ENCODE measurements around the gene LMNA.
"Not testable (repeated sequence)": the region's sequence is repeated elsewhere in the genome, so short reads cannot be mapped to it uniquely, and the experiment has no call there.

Gene LMNA

DNA sequence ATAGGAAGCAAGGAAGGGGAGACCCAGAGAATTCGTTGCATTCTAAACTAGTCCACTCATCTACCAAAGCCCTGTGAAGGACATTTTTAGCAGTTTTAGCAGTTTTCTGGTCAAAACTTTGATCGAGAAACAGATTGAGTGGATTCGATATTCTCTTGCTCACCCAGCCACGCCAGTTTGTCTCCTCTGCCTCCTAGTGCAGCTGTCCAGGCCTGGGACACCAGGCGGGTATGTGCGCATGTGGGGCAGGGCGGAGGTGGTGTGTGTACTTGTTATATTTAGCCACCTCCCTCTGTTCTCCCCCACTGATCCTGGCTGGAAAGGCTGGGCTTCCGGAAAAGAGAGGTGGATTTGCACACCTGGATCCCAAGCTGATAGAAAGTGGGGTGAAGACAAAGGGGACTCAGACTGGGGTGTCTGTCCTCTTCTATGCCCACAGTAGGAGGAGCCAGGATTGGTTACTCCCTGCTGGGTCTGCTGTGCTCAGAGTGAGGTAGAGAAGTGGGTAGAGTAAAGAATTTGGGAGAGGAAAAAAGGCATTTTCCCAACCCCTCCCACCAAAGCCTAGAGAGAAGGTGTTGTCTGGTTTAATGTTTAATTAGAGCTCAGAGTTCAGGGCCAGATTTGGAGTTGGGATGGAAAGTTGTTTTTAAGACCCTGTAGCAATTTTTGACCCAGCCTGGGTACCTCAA lies 3.8 kb downstream of the LMNA start:
- H3K27me3 ChIP-seq (ENCODE audit: low read depth, low read length), result no peaks in the 10 kb centered on the region
- H3K27ac ChIP-seq (ENCODE audit: low read length), result peak overlapping the region; percentile 67
- H3K4me1 ChIP-seq (ENCODE audit: control insufficient read depth in 1 of 2, insufficient read depth in 2 of 2, low read length in 2 of 2), result peaks cover 34 to 53% of the 10 kb centered on the region in 2 donors

DNA sequence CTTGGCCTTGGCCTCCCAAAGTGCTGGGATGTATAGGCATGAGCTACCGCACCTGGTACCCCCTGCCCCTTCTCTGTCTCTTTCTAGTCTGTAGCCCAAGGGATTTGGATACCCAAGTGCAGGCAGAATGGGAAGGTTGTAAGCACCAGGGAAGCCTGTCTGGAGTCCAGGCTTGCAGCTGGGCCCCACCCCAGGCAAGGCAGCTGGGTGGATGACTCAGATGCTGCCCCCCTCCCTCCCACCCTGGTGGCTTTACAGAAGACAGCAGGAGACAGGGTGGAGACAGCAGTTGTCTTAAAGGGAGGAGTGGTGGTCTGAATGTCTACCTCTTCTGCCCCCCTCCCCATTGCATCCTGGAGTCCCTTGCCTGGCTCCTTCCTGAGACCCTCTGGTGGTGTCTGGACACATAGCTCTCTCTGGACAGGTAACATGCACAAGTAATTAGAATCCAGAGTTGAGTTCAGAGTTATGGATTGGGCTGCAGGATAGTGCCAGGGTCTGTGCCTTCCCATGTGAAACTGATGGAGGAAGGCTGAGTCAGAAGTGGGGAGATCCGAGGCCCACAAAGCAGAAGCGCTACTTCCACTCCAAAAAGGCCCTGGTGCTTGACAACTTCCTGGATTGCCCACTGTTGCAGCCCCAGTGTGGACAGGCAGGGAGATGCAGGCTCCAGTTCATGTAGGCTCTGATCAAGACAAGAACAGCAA lies 5.1 kb downstream of the LMNA start:
- Histone ChIP-seq H3K4me3 (ENCODE audit: low read depth in 1 of 2, low read length in 2 of 2) (peak overlapping the region; percentile 55 to 92), H3K27me3 (ENCODE audit: low read depth, low read length) (no peaks in the 10 kb centered on the region), H3K27ac (ENCODE audit: low read length) (peak overlapping the region; percentile 67), H3K9me3 (ENCODE audit: control insufficient read depth in 1 of 2, low read length in 2 of 2) (no peaks in the 10 kb centered on the region), H3K36me3 (ENCODE audit: control insufficient read depth in 1 of 2, insufficient read depth in 2 of 2, low read length in 2 of 2) (peaks cover 5 to 35% of the 10 kb centered on the region in 2 donors), H3K4me1 (ENCODE audit: control insufficient read depth in 1 of 2, insufficient read depth in 2 of 2, low read length in 2 of 2) (peaks cover 38 to 60% of the 10 kb centered on the region in 2 donors)

More for the DNA sequence above, 3.8 kb downstream of the LMNA start:
- no peaks in the 10 kb centered on the region for H3K9me3 ChIP-seq (ENCODE audit: control insufficient read depth in 1 of 2, low read length in 2 of 2)
- H3K4me3 ChIP-seq (ENCODE audit: low read depth in 1 of 2, low read length in 2 of 2), result peak overlapping the region; percentile 79 to 92
- H3K36me3 ChIP-seq (ENCODE audit: control insufficient read depth in 1 of 2, insufficient read depth in 2 of 2, low read length in 2 of 2), result peaks cover 5 to 33% of the 10 kb centered on the region in 2 donors

DNA sequence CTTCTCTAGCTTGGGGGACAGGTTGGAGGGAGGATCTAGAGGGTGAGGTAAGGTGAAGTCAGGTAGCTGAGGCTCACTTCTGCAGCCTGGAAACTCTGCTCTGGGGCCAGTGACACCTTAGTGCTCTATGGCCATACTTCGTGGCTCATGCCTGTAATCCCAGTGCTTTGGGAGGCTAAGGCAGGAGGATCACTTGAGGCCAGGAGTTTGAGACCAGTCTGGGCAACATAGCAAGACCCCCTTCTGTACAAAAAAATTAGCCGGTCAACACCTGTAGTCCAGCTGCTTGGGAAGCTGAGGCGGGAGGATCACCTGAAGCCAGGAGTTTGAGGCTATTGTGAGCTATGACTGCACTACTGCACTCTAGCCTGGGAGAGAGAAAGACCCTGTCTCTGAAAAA lies 5.8 kb downstream of the LMNA start:
- Histone ChIP-seq H3K27ac (ENCODE audit: low read length) (peak overlapping the region; percentile 67), H3K4me3 (ENCODE audit: low read depth in 1 of 2, low read length in 2 of 2) (peak overlapping the region; percentile 55 to 92), H3K4me1 (ENCODE audit: control insufficient read depth in 1 of 2, insufficient read depth in 2 of 2, low read length in 2 of 2) (peaks cover 42 to 66% of the 10 kb centered on the region in 2 donors), H3K36me3 (ENCODE audit: control insufficient read depth in 1 of 2, insufficient read depth in 2 of 2, low read length in 2 of 2) (peaks cover 5 to 29% of the 10 kb centered on the region in 2 donors), H3K27me3 (ENCODE audit: low read depth, low read length) (no peaks in the 10 kb centered on the region), H3K9me3 (ENCODE audit: control insufficient read depth in 1 of 2, low read length in 2 of 2) (no peaks in the 10 kb centered on the region)

DNA sequence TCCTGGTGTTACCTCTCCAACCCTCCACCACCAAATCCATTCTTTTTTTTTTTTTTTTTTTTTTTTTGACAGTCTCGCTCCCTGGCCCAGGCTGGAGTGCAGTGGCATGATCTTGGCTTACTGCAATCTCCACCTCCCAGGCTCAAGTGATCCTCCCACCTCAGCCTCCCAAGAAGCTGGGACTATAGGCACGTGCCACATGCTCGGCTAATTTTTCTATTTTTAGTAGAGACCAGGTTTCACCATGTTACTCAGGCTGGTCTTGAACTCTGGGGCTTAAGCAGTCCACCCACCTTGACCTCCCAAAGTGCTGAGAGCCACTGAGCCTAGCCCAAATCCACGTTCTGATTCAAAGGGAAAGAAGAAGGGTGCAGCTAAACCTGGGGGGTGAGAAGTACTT lies 6.5 kb downstream of the LMNA start:
- not testable (repeated sequence) for H3K9me3 ChIP-seq (ENCODE audit: control insufficient read depth in 1 of 2, low read length in 2 of 2); H3K27me3 ChIP-seq (ENCODE audit: low read depth, low read length)
- Histone ChIP-seq H3K4me3 (ENCODE audit: low read depth in 1 of 2, low read length in 2 of 2) (peak overlapping the region; percentile 55 to 92), H3K27ac (ENCODE audit: low read length) (peak overlapping the region; percentile 99), H3K4me1 (ENCODE audit: control insufficient read depth in 1 of 2, insufficient read depth in 2 of 2, low read length in 2 of 2) (peaks cover 42 to 71% of the 10 kb centered on the region in 2 donors), H3K36me3 (ENCODE audit: control insufficient read depth in 1 of 2, insufficient read depth in 2 of 2, low read length in 2 of 2) (peaks cover 5 to 25% of the 10 kb centered on the region in 2 donors)

DNA sequence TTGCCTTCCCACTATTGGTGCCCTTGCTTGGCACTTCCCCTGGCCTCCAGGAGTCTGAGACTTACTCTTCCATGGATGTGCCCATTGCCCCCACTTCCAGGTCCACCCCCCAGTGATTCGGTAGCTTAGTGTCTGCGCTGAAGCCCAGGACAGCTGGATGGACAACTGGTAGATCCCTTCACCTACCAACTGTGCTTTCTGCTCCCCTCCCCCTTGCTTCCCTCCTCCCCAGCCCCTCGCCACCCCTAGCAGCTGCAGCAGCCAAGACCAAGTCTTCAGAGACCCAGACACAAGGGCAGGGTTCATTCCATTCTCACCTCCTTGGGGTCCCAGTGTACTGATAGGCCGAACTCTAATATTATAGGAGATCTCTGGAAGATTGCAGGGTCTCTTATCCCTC lies 6.9 kb downstream of the LMNA start:
- Histone ChIP-seq H3K4me1 (ENCODE audit: control insufficient read depth in 1 of 2, insufficient read depth in 2 of 2, low read length in 2 of 2) (peaks cover 42 to 76% of the 10 kb centered on the region in 2 donors), H3K9me3 (ENCODE audit: control insufficient read depth in 1 of 2, low read length in 2 of 2) (no peaks in the 10 kb centered on the region), H3K27me3 (ENCODE audit: low read depth, low read length) (no peaks in the 10 kb centered on the region), H3K4me3 (ENCODE audit: low read depth in 1 of 2, low read length in 2 of 2) (peak overlapping the region; percentile 55 to 92), H3K36me3 (ENCODE audit: control insufficient read depth in 1 of 2, insufficient read depth in 2 of 2, low read length in 2 of 2) (peaks cover 5 to 25% of the 10 kb centered on the region in 2 donors), H3K27ac (ENCODE audit: low read length) (peak overlapping the region; percentile 99)

DNA sequence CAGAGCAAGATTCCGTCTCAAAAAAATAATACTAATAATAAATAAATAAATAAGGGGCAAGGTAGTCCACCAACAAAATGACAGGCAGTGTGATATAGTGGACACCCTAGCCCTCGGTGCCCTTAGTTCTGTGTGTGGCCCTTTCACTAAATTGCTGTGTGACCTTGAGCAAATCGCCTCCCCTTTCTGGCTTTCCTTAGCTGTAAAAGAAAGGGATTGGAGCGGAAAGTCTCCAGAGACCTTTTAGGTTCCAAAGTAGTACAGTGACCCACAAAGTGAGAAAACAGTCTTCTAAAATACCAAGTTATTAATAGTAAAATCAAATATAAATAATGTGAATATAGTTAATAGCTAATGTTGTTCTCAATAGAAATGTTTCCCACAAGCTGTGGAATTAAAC lies 7.6 kb downstream of the LMNA start:
- Histone ChIP-seq H3K27ac (ENCODE audit: low read length) (peak overlapping the region; percentile 99), H3K4me3 (ENCODE audit: low read depth in 1 of 2, low read length in 2 of 2) (peak overlapping the region; percentile 65 to 92), H3K36me3 (ENCODE audit: control insufficient read depth in 1 of 2, insufficient read depth in 2 of 2, low read length in 2 of 2) (peaks cover 5 to 32% of the 10 kb centered on the region in 2 donors), H3K4me1 (ENCODE audit: control insufficient read depth in 1 of 2, insufficient read depth in 2 of 2, low read length in 2 of 2) (peaks cover 42 to 82% of the 10 kb centered on the region in 2 donors), H3K9me3 (ENCODE audit: control insufficient read depth in 1 of 2, low read length in 2 of 2) (no peaks in the 10 kb centered on the region), H3K27me3 (ENCODE audit: low read depth, low read length) (no peaks in the 10 kb centered on the region)

DNA sequence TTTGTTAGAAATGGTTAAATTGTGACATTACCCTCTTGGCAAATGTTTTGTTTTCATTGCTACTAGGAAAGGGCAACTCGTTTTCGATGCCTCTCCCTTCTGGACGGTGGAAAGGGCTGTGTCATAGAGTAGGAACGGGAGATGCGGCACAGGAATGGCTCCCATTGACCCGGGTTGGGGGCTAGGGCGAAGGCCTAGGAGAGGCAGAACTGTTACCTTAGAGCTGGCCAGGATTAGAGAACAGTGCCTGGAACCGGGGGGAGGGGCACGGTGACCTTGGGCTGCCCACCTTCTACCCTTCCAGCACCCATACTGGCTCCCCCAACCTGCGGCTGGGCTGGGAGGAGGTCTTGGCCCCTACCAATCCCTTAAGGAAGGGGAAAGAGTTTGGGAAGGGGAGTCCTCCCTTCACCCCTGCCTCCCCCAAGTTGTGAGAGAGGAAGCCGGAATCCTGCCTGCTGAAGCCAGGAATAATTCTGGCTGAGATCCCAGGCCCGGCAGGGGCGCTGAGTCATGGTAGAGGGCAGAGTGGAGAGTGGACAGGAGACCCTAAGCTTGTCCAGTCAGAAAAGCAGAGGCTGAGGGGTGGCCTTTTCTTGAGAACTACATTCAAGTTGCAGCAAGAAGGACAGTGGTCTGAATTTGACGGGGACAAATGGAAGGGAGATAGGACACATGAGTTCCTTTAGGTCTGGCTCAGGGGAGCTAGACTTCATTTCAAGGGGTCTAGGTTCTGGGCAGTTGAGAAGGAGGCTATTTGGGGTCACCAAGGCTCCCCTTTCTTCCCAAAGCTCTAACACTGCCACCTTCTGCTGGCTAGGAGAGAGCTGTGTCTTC lies 8.2 kb downstream of the LMNA start:
- Histone ChIP-seq H3K36me3 (ENCODE audit: control insufficient read depth in 1 of 2, insufficient read depth in 2 of 2, low read length in 2 of 2) (peaks cover 5 to 32% of the 10 kb centered on the region in 2 donors), H3K4me3 (ENCODE audit: low read depth in 1 of 2, low read length in 2 of 2) (peak overlapping the region; percentile 61 to 65), H3K27ac (ENCODE audit: low read length) (peak overlapping the region; percentile 99), H3K27me3 (ENCODE audit: low read depth, low read length) (no peaks in the 10 kb centered on the region), H3K9me3 (ENCODE audit: control insufficient read depth in 1 of 2, low read length in 2 of 2) (no peaks in the 10 kb centered on the region), H3K4me1 (ENCODE audit: control insufficient read depth in 1 of 2, insufficient read depth in 2 of 2, low read length in 2 of 2) (peaks cover 43 to 89% of the 10 kb centered on the region in 2 donors)

DNA sequence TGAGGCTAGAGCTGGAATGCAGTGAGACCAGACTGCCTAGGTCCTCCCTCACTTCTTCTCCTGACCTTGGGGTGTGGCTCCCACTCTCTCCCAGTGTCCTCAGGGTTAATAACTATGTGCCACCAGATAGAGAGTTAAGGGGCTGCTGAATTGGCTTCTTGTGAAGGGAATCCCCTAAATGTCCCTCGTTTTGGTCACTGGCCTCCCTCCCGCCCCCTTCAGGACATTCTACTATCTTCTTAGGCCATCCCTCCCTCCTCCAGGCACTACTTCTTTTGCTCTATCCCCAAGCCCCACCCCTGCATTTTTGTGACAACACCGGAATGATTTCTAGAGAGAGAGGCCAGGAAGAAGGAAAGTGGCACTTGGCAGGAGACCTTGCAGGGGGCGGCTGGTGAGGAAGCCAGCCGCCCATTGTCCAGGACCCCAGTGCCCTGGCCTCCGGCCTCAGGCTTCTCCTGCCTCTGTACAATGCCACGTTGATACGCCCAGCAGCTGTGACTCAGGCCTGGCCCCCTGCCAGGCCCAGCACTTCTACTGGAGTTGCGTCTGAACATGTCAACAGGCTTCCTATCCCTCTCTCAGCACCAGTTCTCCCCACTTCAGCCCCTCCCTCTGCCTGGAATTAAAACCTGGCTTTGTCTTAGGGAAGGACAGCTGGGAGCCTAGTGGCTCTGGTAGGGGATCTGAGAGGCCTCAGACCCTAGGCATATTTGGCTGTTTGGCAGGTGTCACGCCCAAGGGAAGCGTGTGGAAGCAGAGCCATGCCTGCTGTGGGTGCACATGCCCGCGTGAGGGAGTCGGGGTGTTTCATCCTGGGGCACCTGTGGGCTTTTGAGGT lies 9.1 kb downstream of the LMNA start:
- Histone ChIP-seq H3K27ac (ENCODE audit: low read length) (peak overlapping the region; percentile 99), H3K27me3 (ENCODE audit: low read depth, low read length) (no peaks in the 10 kb centered on the region), H3K4me3 (ENCODE audit: low read depth in 1 of 2, low read length in 2 of 2) (peak overlapping the region; percentile 61 to 65), H3K9me3 (ENCODE audit: control insufficient read depth in 1 of 2, low read length in 2 of 2) (no peaks in the 10 kb centered on the region), H3K36me3 (ENCODE audit: control insufficient read depth in 1 of 2, insufficient read depth in 2 of 2, low read length in 2 of 2) (peaks cover 10 to 24% of the 10 kb centered on the region in 2 donors), H3K4me1 (ENCODE audit: control insufficient read depth in 1 of 2, insufficient read depth in 2 of 2, low read length in 2 of 2) (peaks cover 52 to 90% of the 10 kb centered on the region in 2 donors)

DNA sequence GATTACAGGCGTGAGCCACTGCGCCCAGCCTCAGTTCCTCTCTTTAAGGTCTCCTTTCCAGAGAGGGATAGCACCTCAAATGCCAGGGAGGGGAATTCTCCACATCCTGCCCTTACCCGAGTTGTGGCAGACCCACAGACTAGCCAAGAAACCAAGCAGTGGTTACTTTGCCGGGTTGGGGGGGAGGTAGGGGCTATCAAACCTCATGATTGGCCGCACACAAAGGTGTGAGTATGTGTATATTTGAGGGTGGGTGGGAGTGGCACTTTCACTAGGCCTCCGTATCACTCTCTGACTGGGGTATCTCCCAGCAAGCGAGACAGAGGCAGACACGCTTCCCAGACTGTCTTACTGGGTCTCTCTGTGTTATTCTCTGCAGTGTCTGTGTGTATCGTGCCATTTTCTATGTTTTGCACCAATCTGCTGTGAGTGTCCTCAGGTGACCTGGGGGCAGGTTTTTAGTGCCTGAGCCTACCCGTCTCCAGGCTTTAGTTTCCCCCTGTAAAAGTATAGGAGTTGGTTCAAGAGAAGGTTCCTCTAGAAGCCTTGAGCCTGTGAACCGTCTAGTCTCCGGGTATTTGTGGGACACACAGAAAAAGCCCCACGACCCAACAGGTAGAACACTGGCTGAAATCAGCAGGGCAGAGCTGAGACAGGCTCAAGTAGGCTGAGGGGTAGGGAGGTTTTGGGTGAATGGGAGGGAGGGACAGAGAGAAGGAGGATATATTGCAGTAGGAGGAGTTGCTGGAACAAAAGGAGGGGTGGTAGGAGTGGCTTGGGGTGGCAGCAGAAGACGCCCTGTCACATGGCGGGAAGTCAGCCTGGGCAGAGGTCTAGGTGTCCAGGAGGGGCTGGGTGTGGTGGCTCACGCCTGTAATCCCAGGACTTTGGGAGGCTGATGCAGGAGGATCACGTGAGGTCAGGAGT lies 10.3 kb downstream of the LMNA start:
- Histone ChIP-seq H3K27ac (ENCODE audit: low read length) (peak overlapping the region; percentile 99), H3K4me1 (ENCODE audit: control insufficient read depth in 1 of 2, insufficient read depth in 2 of 2, low read length in 2 of 2) (peaks cover 62 to 91% of the 10 kb centered on the region in 2 donors), H3K4me3 (ENCODE audit: low read depth in 1 of 2, low read length in 2 of 2) (peak overlapping the region; percentile 34 to 36), H3K27me3 (ENCODE audit: low read depth, low read length) (no peaks in the 10 kb centered on the region), H3K9me3 (ENCODE audit: control insufficient read depth in 1 of 2, low read length in 2 of 2) (no peaks in the 10 kb centered on the region), H3K36me3 (ENCODE audit: control insufficient read depth in 1 of 2, insufficient read depth in 2 of 2, low read length in 2 of 2) (peaks cover 10 to 30% of the 10 kb centered on the region in 2 donors)

DNA sequence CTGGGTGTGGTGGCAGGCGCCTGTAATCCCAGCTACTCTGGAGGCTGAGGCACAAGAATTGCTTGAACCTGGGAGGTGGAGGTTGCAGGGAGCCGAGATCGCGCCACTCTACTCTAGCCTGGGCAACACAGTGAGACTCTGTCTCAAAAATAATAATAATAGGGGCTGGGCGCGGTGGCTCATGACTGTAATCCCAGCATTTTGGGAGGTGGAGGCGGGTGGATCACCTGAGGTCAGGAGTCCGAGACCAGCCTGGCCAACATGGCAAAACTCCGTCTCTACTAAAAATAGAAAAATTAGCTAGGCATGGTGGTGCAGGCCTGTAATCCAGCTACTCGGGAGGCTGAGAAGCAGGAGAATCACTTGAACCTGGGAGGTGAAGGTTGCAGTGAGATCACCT lies 11.0 kb downstream of the LMNA start:
- H3K4me3 ChIP-seq (ENCODE audit: low read depth in 1 of 2, low read length in 2 of 2), result not testable (repeated sequence)

More for the DNA sequence above, 11.0 kb downstream of the LMNA start:
- not testable (repeated sequence) for H3K27ac ChIP-seq (ENCODE audit: low read length); H3K27me3 ChIP-seq (ENCODE audit: low read depth, low read length); H3K9me3 ChIP-seq (ENCODE audit: control insufficient read depth in 1 of 2, low read length in 2 of 2)
- H3K4me1 ChIP-seq (ENCODE audit: control insufficient read depth in 1 of 2, insufficient read depth in 2 of 2, low read length in 2 of 2), result peaks cover 59 to 91% of the 10 kb centered on the region in 2 donors
- H3K36me3 ChIP-seq (ENCODE audit: control insufficient read depth in 1 of 2, insufficient read depth in 2 of 2, low read length in 2 of 2), result peaks cover 6 to 32% of the 10 kb centered on the region in 2 donors
